GM18868 (cell line): ENCODE results near the gene FGFBP2.

Source experiments
- ATAC-seq: cut with Tn5 transposase; IDR thresholded peaks from one replicate; pipeline ENCODE4 v1.9.1; 2021; ENCODE audit warnings: mild to moderate bottlenecking, moderate library complexity; ENCODE audit not compliant: unreplicated experiment

FGFBP2 gene

GRCh38 chr4:15963001-15963451, at the start of gene FGFBP2:
FGFBP2 (minus strand) TSS chr4:15963175; CDS start chr4:15963129, 46 bp downstream.
- peak; percentile 62 for ATAC-seq

GRCh38 chr4:16011173-16011572, 48.2 kb upstream of the FGFBP2 start:
- ATAC-seq = no peak

GRCh38 chr4:16009153-16009552, 46.2 kb upstream of the FGFBP2 start:
- ATAC-seq = no peak

- no peak for ATAC-seq
These were observed 44.6 kb upstream of the FGFBP2 start for GRCh38 chr4:16007471-16008095.

- no peak for ATAC-seq
These were observed 43.9 kb upstream of the FGFBP2 start for GRCh38 chr4:16006771-16007446.

- ATAC-seq = no peak
These were observed 42.7 kb upstream of the FGFBP2 start for GRCh38 chr4:16005676-16006075.

- peak; percentile 88 for ATAC-seq
These were observed 38.5 kb upstream of the FGFBP2 start for GRCh38 chr4:16001484-16001858.

- ATAC-seq = no peak
These were observed 37.9 kb upstream of the FGFBP2 start for GRCh38 chr4:16000708-16001483.

GRCh38 chr4:15996773-15997172, 33.8 kb upstream of the FGFBP2 start:
- ATAC-seq = peak; percentile 92

- no peak for ATAC-seq
These were observed 32.9 kb upstream of the FGFBP2 start for GRCh38 chr4:15995826-15996225.

- ATAC-seq = no peak
These were observed 29.2 kb upstream of the FGFBP2 start for GRCh38 chr4:15992167-15992485.

GRCh38 chr4:15990570-15991285, 27.8 kb upstream of the FGFBP2 start:
- no peak for ATAC-seq

GRCh38 chr4:15989424-15989823, 26.4 kb upstream of the FGFBP2 start:
- ATAC-seq = no peak

- ATAC-seq = no peak
These were observed 25.2 kb upstream of the FGFBP2 start for GRCh38 chr4:15988222-15988621.

- ATAC-seq = no peak
These were observed 23.9 kb upstream of the FGFBP2 start for GRCh38 chr4:15986907-15987306.

- no peak for ATAC-seq
These were observed 20.6 kb upstream of the FGFBP2 start for GRCh38 chr4:15983610-15984009.

GRCh38 chr4:15982842-15983524, 20.0 kb upstream of the FGFBP2 start:
- ATAC-seq = no peak

GRCh38 chr4:15976456-15977447, 13.8 kb upstream of the FGFBP2 start:
- ATAC-seq = no peak

- no peak for ATAC-seq
These were observed 8.3 kb upstream of the FGFBP2 start for GRCh38 chr4:15971068-15971801.
